HG03025 (cell line): ENCODE data around the gene NOG.

Experiments used
- ATAC-seq: cut with Tn5 transposase; IDR thresholded peaks from one replicate; pipeline ENCODE4 v1.9.1; 2021; ENCODE audit warnings: mild to moderate bottlenecking, moderate library complexity; ENCODE audit not compliant: unreplicated experiment, low FRiP score

Gene NOG

GRCh38 chr17:56633681-56634080 lies 40.2 kb downstream of the NOG start:
- no peak for ATAC-seq

- no peak for ATAC-seq
Measured at GRCh38 chr17:56635641-56636040, 42.1 kb downstream of the NOG start.

- no peak for ATAC-seq
Measured at GRCh38 chr17:56636265-56636664, 42.8 kb downstream of the NOG start.

- ATAC-seq: no peak
Measured at GRCh38 chr17:56637254-56637653, 43.8 kb downstream of the NOG start.

- ATAC-seq: no peak
Measured at GRCh38 chr17:56638591-56639051, 45.1 kb downstream of the NOG start.

GRCh38 chr17:56639517-56639916 lies 46.0 kb downstream of the NOG start:
- no peak for ATAC-seq

GRCh38 chr17:56640116-56640515 lies 46.6 kb downstream of the NOG start:
- no peak for ATAC-seq

GRCh38 chr17:56641373-56641772 lies 47.9 kb downstream of the NOG start:
- ATAC-seq: no peak

- no peak for ATAC-seq
Measured at GRCh38 chr17:56641894-56642293, 48.4 kb downstream of the NOG start.

GRCh38 chr17:56642424-56642823 lies 48.9 kb downstream of the NOG start:
- no peak for ATAC-seq
